Umbilical cord (tissue), 2 donors: ENCODE measurements around the gene CTSE. TPM values are rescaled to one million over a fixed set of nuclear protein-coding genes. Genes with fewer than 3 reads are reported as not detected.
"Not testable (repeated sequence)": the region's sequence is repeated elsewhere in the genome, so short reads cannot be mapped to it uniquely, and the experiment has no call there.

ENCODE experiments used
- DNase-seq: peaks from one replicate; pipeline ENCODE4 v3.0.0-alpha.2; 2015; ENCODE audit warnings: low spot score
- total RNA-seq: library from RNA; depleted of rRNA; stranded (reverse); fragments of >200 nt; gene quantifications from one replicate; pipeline ENCODE4 v1.2.3, GENCODE V29; 2014; ENCODE audit warnings: low replicate concordance; ENCODE audit not compliant: insufficient read depth

The CTSE gene
- total RNA-seq, 1 donor from 2014 or later: 0.48 TPM

DNA sequence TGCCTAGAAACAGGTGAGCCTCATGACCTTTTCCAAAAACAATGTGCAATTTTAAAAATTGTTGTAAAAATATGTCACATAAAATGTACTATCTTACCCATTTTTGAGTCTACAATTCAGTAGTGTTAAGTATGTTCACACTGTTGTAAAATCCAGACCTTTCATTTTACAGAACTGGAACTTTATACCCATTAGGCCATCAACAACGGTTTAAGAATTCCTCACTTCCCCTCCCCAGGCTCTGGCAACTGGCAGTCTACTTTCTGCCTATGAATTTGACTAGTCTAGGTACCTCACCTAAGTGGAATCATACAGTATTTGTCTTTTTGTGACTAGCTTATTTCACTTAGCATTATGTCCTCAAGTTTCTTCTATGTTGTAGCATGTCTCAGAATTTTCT, 8.6 kb downstream of the CTSE start:
- DNase-seq: no peak

DNA sequence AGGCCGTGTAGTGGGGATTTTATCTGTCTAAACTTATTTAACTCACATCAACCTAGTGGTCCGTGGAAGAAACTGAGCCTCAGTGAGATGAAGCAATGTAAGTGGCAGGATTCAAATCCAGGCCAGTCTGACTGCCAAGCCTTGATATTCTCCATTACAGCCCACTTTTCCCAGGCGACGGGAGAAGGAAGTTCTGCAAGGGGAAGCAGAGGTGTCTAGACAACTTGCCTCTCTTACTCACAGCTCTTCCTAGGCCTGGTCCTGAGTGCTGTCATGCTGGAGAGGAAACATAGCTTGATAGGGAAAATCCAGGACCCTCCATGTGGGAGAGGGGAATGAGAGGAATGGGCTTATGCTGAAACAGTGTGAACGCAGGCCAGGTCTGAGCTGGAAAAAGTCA, 9.1 kb downstream of the CTSE start:
- no peak for DNase-seq

DNA sequence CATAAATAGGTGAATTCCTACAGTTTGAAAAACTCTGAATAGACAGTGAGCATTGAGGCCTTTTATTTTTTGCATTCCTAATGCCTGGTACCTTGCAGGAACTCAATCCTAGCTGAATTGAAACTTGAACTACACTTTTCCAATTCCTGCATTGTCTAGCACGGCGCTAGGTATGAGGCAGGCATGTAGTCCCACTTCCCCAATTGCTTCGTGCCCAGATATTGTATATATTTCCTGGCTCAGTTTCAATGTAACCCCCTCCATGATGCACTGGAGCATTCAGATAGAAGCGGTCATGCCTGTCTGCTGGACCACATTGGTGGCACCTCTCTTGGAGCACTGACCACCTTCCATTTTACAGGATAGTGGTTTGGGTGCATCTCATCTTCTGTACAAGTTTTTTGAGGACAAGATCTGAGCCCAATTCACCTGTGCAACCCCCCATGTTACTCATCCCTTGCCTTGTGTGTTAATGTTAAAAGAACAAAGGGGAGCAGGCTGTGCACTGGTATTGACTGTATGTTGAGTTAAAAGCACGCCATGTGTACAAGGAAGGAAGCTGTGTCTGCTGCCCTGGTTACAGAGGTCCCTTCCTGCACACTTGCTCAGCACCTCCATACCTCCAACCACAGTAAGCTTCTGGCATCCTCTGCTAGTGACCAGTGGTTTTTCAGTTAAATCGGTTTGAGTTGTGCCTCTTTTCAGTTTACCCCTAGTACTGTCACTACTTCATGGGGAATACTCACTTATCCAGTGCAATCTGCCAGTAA, 10.5 kb downstream of the CTSE start:
- DNase-seq: no peak

DNA sequence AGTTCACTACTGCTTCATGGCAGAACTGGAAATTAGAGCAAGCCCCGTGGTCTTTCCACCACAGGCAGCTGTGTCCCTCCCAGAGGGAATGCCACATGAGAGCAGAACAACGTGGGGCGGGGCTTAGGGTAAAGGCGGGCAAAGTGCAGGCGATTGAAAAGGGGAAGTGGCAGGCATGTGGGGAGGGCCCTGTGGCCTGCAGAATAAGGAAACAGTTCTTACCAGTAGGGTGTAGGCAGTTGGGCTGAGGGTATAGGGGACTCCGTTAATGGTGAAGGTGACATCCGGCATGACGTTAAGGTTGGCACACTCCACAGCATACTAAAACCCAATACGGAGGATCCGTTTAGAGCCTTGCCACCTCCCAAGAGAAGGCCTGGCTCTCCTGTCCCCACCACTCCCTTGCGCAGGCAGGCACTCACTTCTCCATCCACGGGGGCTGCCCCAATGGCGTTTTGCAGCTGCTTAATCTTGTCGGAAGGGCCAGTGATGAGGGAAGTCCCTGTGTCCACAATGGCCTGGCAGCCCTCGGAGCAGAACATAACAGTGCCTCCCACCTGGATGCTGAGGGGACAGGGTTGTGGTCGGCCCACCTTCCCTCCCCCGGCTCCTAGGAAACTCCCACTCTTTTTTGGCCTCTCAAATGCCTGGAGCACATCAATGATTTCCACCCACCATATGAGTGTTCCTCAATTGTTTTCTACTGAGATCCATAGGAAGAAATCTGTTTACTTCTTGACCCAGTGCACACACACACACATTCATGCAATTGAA, 11.4 kb downstream of the CTSE start:
- peak; percentile 63 for DNase-seq

DNA sequence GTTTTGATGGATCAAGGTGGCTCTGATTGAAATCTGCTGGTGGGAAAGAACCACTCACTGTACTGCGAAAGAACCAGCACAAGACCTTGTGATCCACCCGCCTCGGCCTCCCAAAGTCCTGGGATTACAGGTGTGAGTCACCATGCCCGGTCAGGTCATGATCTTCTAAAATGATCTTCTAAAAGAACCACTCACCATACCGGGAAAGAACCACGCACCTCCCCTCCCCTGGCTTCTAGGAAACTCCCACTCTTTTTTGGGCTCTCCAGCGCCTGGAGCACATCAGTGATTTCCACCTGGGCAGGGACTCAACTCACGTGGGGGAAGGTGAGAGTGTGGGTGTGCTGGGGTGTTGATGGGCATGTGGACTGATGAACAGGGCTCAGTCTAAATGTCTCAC, 12.6 kb downstream of the CTSE start:
- no peak for DNase-seq

DNA sequence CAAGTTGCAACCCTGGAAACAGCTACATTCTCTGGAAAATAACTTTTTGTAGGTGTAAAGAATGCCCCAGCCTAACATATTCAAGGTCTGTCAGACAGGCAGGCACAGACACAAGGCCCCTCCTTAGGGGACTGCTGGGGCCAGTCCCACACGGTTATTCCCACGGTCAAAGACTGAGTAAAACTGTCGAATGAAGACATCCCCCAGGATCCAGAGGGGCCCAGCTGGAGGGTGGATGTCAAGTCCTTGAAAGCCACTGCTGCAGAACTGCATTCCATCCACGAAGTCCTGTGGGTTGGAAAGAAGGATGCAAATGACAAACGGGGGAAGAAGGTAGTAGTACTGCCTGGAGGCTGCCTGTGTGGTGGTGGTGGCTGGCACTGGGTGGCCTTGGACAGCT, 13.6 kb downstream of the CTSE start:
- peak; percentile 68 for DNase-seq

DNA sequence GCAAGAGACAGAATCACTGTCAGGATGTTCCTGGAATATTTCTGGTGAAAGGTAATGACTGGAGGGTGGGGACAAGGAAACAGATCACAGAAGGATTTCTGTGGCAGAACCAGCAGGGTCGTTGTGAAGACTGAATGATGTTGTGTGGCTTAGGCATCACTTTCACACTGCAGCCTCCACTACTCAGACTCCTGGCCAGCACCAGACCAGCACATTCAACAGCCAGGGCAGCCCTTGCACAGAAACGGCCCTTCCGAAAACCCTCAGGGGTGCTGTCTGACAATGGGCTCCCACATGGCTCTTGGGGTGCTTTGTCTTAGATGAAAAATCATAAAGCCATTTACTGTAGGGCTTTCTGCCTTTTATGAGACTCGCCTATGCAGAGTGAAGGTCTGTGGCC, 16.7 kb downstream of the CTSE start:
- DNase-seq: no peak

DNA sequence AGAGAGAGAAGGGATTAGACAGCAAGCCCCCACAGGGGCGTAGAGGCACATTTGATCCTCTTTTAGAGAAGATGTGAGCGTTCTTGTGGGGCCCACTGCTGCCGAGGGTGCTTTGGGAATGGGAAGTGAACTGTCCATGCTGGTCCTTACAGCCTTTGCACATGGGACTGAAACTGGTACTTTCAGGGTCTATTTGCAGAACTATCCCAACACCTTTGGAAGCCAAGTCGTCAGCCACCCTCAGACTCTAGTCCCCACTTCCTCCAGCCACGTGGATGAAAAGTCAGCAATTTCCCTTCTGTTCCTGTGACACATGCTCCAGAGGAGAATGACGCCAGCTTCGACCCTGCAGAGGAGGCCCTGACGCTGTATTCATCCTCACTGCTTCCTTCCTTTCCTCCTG, 17.9 kb downstream of the CTSE start:
- DNase-seq: peak; percentile 31

DNA sequence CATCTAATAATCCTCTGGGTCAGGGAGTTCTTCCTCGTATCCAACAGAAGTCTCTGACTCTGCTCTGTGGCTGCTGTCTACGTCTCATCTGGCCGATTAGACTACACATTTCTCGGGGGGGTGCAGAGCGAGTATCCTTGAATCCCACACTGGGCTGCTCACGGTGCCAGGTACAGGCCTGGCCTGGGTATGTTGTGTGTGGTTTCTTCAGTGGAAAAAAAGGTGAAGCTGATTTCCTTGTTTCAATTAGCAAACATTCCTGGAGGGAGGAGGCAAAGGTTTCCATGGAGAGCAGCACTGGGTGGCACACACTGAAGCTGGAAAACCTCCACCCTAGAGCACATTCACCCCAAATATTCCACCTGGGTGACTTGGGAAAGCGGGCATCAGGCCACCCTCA, 18.5 kb downstream of the CTSE start:
- DNase-seq: no peak

DNA sequence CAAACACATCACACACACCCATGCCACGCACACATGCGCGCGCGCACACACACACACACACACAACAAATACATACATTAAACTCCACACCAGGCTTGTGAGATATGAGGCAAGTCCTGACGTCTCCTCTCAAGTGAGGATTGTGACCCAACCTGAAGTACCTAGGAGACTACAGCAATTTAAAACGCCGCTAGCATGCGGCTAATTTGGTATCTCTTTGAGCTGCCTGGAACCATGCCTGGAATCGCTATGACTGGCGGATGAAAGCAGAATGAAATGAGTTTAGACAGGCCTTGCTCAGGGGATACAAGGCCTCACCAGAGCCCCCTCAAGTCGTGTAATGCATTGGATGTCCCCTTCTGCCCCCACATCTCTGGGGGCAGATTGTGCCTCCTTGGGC, 18.9 kb downstream of the CTSE start:
- DNase-seq: peak; percentile 90

DNA sequence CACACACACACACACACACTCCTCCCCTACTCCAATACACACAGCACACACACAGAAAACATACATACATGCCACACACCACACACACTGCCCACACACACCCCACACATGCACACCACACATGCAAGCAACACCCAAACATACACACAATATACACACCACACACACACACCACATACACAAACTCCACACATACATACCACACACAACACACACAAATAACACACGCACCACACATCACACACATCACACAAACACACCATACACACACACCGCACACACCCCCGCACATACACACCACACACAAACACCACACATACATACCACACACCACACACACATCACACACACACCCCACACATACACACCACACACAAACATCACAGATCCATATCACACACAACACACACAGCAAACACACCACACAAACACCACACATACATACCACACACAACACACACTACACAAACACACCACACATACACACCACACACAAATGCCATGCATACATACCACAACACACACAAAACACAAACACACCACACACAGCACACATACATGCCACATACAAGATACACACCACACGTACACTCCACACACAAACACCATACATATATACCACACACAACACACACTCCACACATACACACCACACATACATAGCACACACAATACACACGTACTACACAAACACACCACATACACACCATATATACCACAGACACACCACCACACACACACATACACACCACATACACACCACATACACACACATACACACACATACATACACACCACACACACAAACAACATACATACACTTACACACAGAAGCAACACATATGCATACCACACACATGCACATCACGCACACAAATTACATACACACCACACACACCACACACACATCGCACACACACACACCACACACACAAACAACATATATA, 19.6 kb downstream of the CTSE start:
- no peak for DNase-seq

DNA sequence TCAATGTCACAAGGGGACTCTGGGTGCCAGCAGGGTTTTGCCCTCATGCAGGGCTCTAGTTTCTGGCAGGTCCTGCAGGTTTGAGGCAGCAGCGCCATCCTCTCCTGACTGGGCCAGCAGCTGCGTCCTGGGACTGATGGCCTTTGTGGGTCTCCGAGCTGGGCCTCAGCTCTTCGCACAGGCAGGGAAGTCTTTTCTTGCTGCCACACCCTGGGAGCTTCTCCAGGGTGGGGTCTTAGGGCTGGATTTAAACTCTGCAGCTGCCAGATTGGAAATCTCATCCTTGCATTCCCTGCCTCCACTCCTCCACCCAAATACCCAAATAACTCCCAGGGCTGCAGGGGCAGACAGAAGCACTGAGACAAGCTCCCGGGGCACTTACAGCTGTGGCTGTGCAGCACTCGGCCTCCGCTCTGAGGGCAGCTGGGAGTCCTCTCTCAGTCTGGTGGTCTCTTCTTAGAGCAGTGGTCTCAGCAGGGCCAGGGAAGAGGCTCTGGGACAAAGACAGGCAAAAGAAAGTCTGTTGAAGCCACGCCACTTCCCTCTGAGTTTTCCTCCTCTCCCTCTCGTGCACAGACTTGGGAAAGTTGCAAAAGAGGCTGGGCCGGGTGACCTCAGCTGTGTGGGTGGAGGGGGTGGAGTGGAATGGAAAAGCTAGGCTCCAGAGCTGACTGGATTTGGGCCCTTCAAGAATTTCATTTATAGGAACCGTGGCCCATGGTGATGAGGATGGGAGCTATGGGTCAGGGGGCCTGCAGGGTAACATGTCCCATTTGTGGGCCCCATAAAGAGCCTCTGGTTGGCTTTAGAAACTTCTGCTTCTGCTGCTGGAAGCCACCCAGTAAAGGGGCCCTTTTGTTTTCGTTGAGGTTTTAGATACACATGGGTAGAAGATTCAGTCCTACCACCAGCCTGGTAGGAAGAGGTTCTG, 20.6 kb downstream of the CTSE start, which contains the start of gene RAB7B:
TSS of gene RAB7B (minus strand) at position 525 of the 931 bp plus-strand sequence. CDS start 9,260 bp downstream, outside the sequence.
- DNase-seq: peak; percentile 92

DNA sequence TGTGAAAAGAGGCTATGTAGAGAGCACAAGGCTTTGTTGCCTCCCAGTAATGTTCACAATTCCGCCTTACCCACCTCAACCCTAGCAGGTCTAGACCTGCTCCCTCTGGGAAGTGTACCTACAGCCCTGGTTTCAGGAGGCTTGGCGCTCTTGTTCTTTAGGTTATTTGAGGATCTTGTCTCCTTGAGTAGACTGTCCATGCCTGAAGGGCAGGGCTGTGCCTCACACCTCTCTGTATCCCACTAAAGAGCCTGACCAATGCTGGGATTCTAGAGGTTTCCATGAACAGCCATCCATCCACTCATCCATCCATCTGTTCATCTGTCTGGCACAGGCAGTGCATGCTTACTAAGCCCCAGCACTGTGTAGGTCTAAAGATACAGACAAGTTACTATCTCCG, 21.5 kb downstream of the CTSE start:
- DNase-seq: peak; percentile 36

DNA sequence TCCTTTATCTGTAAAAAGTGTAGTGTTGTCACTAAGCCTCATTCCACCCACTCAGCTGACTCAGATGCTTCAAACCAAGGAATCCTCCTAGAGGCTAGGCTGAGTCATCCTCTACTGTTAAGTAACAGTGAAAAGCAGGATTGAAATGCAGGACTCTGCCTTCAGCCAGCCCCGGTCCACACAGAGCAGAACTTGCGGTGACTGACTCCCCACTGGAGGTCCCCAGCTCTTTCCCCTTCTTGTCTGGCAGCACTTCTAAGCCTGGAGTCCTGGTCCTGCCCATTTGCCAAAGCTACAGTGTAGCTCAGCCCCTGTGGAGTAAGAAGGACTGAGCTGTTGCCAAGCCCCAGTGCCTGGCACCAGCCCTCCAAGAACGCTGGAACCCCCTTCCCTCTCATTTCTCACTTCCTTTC, 22.2 kb downstream of the CTSE start:
- DNase-seq: peak; percentile 92

DNA sequence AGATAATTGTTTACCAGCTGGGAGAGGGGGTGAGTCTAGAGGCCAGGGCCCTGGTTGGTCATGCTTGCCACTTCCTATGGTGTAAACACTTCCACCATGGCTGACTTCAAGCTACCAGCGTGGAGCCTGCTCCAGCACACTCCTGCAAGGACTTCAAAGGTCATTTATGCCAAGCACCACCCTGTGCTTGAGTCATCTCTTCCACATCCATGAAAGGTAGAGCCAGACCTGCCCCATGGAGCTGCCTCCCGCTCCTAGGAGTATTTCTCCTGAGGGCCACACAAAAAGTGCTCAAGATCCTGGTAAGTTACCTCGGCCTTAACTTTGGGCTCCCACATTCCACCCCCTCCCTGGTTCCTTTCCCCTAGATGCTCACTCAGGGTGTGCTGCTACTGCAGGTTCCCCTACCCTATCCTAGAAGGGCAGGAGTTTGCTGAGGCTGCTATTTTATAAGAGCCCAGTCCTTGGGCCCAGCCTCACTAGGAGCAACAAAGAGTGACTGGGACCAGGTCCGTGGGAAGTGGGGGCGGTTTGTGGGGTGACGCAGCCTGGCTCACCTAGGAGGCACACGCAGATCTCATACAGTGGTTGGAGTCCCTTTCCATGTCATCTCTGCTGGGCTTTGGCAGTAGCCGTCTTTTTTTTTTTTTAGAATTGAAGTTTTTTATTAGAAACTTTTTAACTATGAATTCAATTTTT, 22.9 kb downstream of the CTSE start:
- DNase-seq: no peak

DNA sequence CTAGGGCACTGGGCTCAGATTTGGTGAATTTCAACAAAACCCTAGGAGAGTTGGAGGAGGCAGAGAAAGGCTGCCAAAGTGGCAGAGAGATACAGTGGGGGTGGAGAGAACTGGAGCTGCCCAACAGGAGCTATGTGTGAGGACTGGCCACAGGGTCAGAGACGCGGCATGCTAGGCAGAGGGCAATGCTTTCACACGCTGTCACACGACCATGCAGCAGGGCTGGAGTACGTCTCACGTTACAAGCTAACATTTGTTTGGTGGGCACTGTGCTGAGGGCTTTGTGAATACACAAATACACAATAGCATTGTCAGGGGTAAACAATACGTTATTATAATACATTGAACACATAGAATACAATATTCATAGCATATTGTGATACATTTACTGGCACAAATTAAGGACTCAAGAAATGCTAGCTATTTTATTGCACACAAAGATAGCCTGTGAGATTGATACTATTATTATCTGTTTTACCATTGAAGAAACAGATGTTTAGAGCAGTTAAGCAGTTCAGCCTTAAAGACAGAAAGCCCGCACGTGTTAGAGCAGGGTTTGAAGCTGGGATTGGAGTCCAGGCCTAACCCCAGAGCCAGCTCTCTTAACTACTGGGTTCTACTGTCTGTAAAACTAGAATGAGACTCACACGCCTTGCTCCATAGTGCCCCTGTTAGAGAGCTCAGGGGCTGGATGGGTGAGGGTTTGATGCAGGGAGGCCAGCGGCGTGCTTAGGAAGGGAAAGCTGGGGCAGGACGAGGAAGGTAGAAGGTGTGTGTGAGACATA, 25.0 kb downstream of the CTSE start:
- DNase-seq: no peak

DNA sequence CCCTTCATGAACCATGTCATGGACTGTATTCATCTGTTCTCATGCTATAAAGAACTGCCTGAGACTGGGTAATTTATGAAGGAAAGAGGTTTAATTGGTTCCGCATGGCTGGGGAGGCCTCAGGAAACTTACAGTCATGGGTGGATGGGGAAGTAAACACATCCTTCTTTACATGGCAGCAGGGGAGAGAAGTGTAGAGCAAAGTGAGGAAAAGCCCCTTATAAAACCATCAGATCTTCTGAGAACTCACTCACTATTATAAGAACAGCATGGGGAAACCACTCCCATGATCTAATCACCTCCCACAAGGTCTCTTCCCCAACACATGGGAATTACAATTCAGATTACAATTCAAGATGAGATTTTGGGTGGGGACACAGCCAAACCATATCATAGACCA, 27.1 kb downstream of the CTSE start:
- not testable (repeated sequence) for DNase-seq

DNA sequence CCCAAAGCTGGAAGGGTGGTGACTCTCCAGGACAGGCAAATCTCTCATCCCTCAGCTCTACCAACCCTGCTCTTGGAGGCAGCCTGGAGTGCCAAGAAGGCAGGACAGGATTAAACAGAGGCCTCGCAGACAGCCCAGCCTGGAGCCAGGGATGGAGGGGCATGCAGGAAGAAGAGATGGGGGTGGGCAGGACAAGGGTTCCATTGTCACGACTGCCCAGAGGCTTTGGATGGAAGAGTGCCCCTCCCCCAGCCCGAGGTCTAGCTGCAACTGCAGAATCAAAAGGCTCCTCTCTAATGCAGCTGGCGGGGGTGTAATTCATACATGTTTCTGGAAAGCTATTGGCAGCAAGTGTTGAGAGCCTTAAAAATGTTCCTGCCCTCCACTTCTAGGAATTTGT, 29.3 kb downstream of the CTSE start:
- DNase-seq: no peak

DNA sequence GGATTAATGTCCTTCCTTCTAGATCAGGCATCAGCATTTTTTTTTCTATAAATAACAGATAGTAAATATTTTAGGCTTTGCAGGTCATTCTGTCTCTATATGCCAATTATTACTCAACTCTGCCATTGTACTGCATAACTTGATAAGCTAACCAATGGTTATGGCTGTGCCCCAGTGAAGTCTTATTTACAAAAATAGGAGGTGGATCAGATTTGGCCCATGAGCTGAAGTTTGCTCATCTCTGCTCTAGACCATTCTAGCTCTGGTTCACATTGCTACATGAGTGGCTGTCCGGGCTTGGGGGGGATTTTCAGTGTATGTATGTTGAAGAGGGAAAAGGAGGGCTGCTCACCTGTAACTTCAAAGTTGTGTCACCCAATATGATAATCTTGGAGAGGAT, 30.6 kb downstream of the CTSE start:
- DNase-seq: no peak
